NCI-H1694 treated with DMSO at 0.1 percent for 48 hours (cell line): ENCODE data around the gene SLC6A11.

ENCODE experiments used
- DNase-seq: peaks from one replicate; lab custom pipeline; 2025; lab: John Stamatoyannopoulos, UW

Gene SLC6A11

GRCh38 chr3:10816019-10816862 is at the start of gene SLC6A11:
Gene SLC6A11, plus strand, starts transcription at chr3:10816228. Its CDS starts 38 bp downstream, at chr3:10816266.
- DNase-seq: no peak

- no peak for DNase-seq
Observed at GRCh38 chr3:10768708-10769394, 47.2 kb upstream of the SLC6A11 start.

- no peak for DNase-seq
Observed at GRCh38 chr3:10770547-10770946, 45.5 kb upstream of the SLC6A11 start.

GRCh38 chr3:10770981-10771380 is 45.0 kb upstream of the SLC6A11 start:
- DNase-seq: no peak

- no peak for DNase-seq
Observed at GRCh38 chr3:10771486-10772270, 44.4 kb upstream of the SLC6A11 start.

GRCh38 chr3:10772271-10773161 is 43.5 kb upstream of the SLC6A11 start:
- no peak for DNase-seq

GRCh38 chr3:10774129-10774670 is 41.8 kb upstream of the SLC6A11 start:
- DNase-seq: no peak

- DNase-seq: no peak
Observed at GRCh38 chr3:10774825-10775224, 41.2 kb upstream of the SLC6A11 start.

GRCh38 chr3:10775259-10775658 is 40.8 kb upstream of the SLC6A11 start:
- DNase-seq: no peak

- DNase-seq: no peak
Observed at GRCh38 chr3:10775828-10776227, 40.2 kb upstream of the SLC6A11 start.

GRCh38 chr3:10777627-10778026 is 38.4 kb upstream of the SLC6A11 start:
- DNase-seq: no peak

- no peak for DNase-seq
Observed at GRCh38 chr3:10778492-10779292, 37.3 kb upstream of the SLC6A11 start.

- no peak for DNase-seq
Observed at GRCh38 chr3:10779293-10779805, 36.7 kb upstream of the SLC6A11 start.

- no peak for DNase-seq
Observed at GRCh38 chr3:10780243-10780642, 35.8 kb upstream of the SLC6A11 start.

- no peak for DNase-seq
Observed at GRCh38 chr3:10780922-10781321, 35.1 kb upstream of the SLC6A11 start.

- DNase-seq: no peak
Observed at GRCh38 chr3:10781981-10782380, 34.0 kb upstream of the SLC6A11 start.

GRCh38 chr3:10783360-10784351 is 32.4 kb upstream of the SLC6A11 start:
- no peak for DNase-seq

- no peak for DNase-seq
Observed at GRCh38 chr3:10786640-10787039, 29.4 kb upstream of the SLC6A11 start.

GRCh38 chr3:10788451-10788850 is 27.6 kb upstream of the SLC6A11 start:
- DNase-seq: no peak
